Measurements from ENCODE around the gene ZFP92.

The ZFP92 gene

GRCh38 chrX:153408221-153408721 lies 3.0 kb upstream of the ZFP92 start:
- no peak for TF ChIP-seq Cebpa-rat (IDR thresholded peaks at IDR 0.05)
- H3K36me3 ChIP-seq: no peaks in the 10 kb centered on the region

DNA sequence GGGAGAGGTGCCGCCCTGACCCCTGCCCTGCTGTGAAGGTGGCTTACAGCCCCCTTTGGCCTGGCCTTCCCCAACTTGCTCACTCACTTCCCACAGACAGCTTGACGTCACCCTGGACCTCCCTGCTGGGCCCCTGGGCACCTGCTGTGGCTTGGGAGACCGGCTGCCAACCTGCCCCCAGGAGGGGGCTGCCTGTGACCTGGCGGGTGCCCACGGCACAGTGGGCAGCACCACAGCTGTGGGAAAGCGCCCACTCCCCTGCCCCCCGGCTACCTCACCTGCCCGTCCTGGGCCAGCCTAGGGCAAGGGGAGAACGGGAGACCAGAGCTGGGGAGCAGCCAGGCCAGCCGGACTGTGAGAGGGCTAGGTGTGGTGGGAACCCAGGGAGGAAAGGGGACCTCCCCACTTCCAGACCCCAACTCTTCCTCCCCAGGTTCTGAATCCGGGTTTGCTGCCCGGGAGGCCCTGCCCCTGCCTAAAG lies 2.4 kb upstream of the ZFP92 start:
- no peak overlapping the region for H3K4me3 ChIP-seq
- no peaks in the 10 kb centered on the region for H3K36me3 ChIP-seq
- H3K9me3 ChIP-seq (replicated peaks in 1 of 11): peaks cover 0 to 15% (median 0%) of the 10 kb centered on the region in 11 experiments; a peak in 3 of 22 replicates
- TF ChIP-seq Cebpa-rat (IDR thresholded peaks at IDR 0.05): no peak
- H4K20me1 ChIP-seq: peaks cover 0 to 40% (median 0%) of the 10 kb centered on the region in 11 experiments; a peak in 8 of 22 replicates
- peaks cover 5 to 16% (median 8%) of the 10 kb centered on the region in 10 experiments; a peak in 16 of 20 replicates for H3K4me1 ChIP-seq
- H3K27me3 ChIP-seq: peaks cover 49 to 99% (median 86%) of the 10 kb centered on the region in 11 experiments
- H3K9ac ChIP-seq: no peak overlapping the region
- no peak overlapping the region for H3K27ac ChIP-seq
- no peak overlapping the region for H3K4me2 ChIP-seq

More at GRCh38 chrX:153408221-153408721, 3.0 kb upstream of the ZFP92 start:
- Histone ChIP-seq H3K27me3 (peaks cover 43 to 99% (median 86%) of the 10 kb centered on the region in 11 experiments), H3K4me2 (no peak overlapping the region), H3K27ac (no peak overlapping the region), H3K4me1 (peaks cover 5 to 16% (median 8%) of the 10 kb centered on the region in 10 experiments; a peak in 16 of 20 replicates), H3K9me3 (replicated peaks in 1 of 11) (peaks cover 0 to 15% (median 0%) of the 10 kb centered on the region in 11 experiments; a peak in 3 of 22 replicates), H4K20me1 (peaks cover 0 to 40% (median 0%) of the 10 kb centered on the region in 11 experiments; a peak in 8 of 22 replicates), H3K9ac (no peak overlapping the region), H3K4me3 (no peak overlapping the region)

GRCh38 chrX:153409414-153410101 lies 1.7 kb upstream of the ZFP92 start:
- Histone ChIP-seq H3K36me3 (no peaks in the 10 kb centered on the region), H3K4me3 (no peak overlapping the region), H3K9me3 (replicated peaks in 1 of 11) (peaks cover 0 to 15% (median 0%) of the 10 kb centered on the region in 11 experiments; a peak in 3 of 22 replicates), H3K27me3 (peaks cover 50 to 99% (median 86%) of the 10 kb centered on the region in 11 experiments), H3K9ac (no peak overlapping the region), H3K4me1 (peaks cover 5 to 16% (median 8%) of the 10 kb centered on the region in 10 experiments; a peak in 16 of 20 replicates), H3K27ac (no peak overlapping the region), H3K4me2 (no peak overlapping the region), H4K20me1 (peaks cover 0 to 40% (median 0%) of the 10 kb centered on the region in 11 experiments; a peak in 8 of 22 replicates)
- no peak for TF ChIP-seq Cebpa-rat (IDR thresholded peaks at IDR 0.05)

- Histone ChIP-seq H3K4me1 (peaks cover 5 to 16% (median 8%) of the 10 kb centered on the region in 10 experiments; a peak in 16 of 20 replicates), H3K27ac (no peak overlapping the region), H3K9me3 (replicated peaks in 1 of 11) (peaks cover 0 to 15% (median 0%) of the 10 kb centered on the region in 11 experiments; a peak in 3 of 22 replicates), H3K4me3 (no peak overlapping the region), H3K4me2 (no peak overlapping the region), H4K20me1 (peaks cover 0 to 40% (median 0%) of the 10 kb centered on the region in 11 experiments; a peak in 8 of 22 replicates), H3K9ac (no peak overlapping the region), H3K27me3 (peaks cover 49 to 99% (median 85%) of the 10 kb centered on the region in 11 experiments), H3K36me3 (no peaks in the 10 kb centered on the region)
- TF ChIP-seq Cebpa-rat (IDR thresholded peaks at IDR 0.05): no peak
These were observed 899 bp upstream of the ZFP92 start for GRCh38 chrX:153410373-153410772.

DNA sequence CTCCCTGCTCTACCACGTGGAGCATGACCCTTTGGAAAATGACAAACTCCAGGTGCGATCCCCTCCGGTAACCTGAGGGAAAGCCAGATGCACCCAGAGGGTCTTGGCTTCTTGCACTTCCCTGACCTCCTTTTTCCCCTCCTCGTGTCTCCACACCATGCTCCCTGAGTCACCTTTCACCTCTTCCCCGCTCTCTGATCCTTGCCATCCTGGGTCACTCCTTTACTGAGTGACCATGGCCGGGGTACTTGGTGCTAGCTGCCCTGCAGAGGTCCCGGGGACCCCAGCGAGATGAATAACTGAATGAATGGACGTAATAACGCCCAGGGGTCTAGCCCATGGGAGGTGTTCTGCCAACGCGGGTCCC lies 401 bp upstream of the ZFP92 start:
- Histone ChIP-seq H3K4me2 (peak overlapping the region in 1 of 11 experiments; percentile 80; a peak in 2 of 22 replicates), H4K20me1 (peaks cover 0 to 40% (median 0%) of the 10 kb centered on the region in 11 experiments; a peak in 8 of 22 replicates), H3K36me3 (no peaks in the 10 kb centered on the region), H3K9me3 (replicated peaks in 1 of 11) (peaks cover 0 to 15% (median 0%) of the 10 kb centered on the region in 11 experiments; a peak in 3 of 22 replicates), H3K4me1 (peaks cover 5 to 16% (median 8%) of the 10 kb centered on the region in 10 experiments; a peak in 16 of 20 replicates), H3K9ac (no peak overlapping the region), H3K27ac (no peak overlapping the region), H3K27me3 (peaks cover 53 to 99% (median 85%) of the 10 kb centered on the region in 11 experiments), H3K4me3 (0 out of 20 replicates have a peak overlapping the region, but pooled peaks of 2 of the 10 experiments have one; percentile 46 to 66)
- no peak for TF ChIP-seq Cebpa-rat (IDR thresholded peaks at IDR 0.05)

GRCh38 chrX:153411988-153412574 lies 809 bp downstream of the ZFP92 start:
- Histone ChIP-seq H3K27me3 (peaks cover 64 to 99% (median 85%) of the 10 kb centered on the region in 11 experiments), H3K4me2 (peak overlapping the region; percentile 56 to 86 (median 71)), H3K9me3 (replicated peaks in 1 of 11) (peaks cover 0 to 15% (median 0%) of the 10 kb centered on the region in 11 experiments; a peak in 3 of 22 replicates), H3K4me1 (peaks cover 11 to 22% (median 13%) of the 10 kb centered on the region in 10 experiments; a peak in 18 of 20 replicates), H3K9ac (peak overlapping the region in 5 of 11 experiments; percentile 9 to 68 (median 45); a peak in 5 of 22 replicates), H3K36me3 (no peaks in the 10 kb centered on the region), H4K20me1 (peaks cover 0 to 36% (median 0%) of the 10 kb centered on the region in 11 experiments; a peak in 8 of 22 replicates), H3K4me3 (peak overlapping the region; percentile 31 to 66 (median 46); a peak in 17 of 20 replicates), H3K27ac (peak overlapping the region in 1 of 11 experiments; percentile 17; a peak in 1 of 22 replicates)
- no peak for TF ChIP-seq Cebpa-rat (IDR thresholded peaks at IDR 0.05)

- Histone ChIP-seq H3K4me2 (peak overlapping the region in 4 of 11 experiments; percentile 80 to 86 (median 82); a peak in 7 of 22 replicates), H3K4me1 (peaks cover 13 to 26% (median 21%) of the 10 kb centered on the region in 10 experiments; a peak in 19 of 20 replicates), H3K27ac (no peak overlapping the region), H3K27me3 (peaks cover 72 to 99% (median 86%) of the 10 kb centered on the region in 11 experiments), H3K9ac (no peak overlapping the region), H3K36me3 (no peaks in the 10 kb centered on the region), H4K20me1 (peaks cover 0 to 27% (median 0%) of the 10 kb centered on the region in 11 experiments; a peak in 8 of 22 replicates), H3K9me3 (replicated peaks in 1 of 11) (peaks cover 0 to 15% (median 0%) of the 10 kb centered on the region in 11 experiments; a peak in 3 of 22 replicates), H3K4me3 (0 out of 20 replicates have a peak overlapping the region, but pooled peaks of 1 of the 10 experiments have one; percentile 4)
- no peak for TF ChIP-seq Cebpa-rat (IDR thresholded peaks at IDR 0.05)
These were observed 1.8 kb downstream of the ZFP92 start for GRCh38 chrX:153412746-153413720.

All from BLaER1 treated with 17β-estradiol and CSF1 and Interleukin-3, amounts not matched to agents 10 nM and 100 nM (cell line).